NCI-H128 (cell line): ENCODE measurements around the gene PLB1.

Experiments
- DNase-seq: peaks from one replicate; lab custom pipeline; 2025; ENCODE audit not compliant: unreplicated experiment; lab: John Stamatoyannopoulos, UW

PLB1 gene

GRCh38 chr2:28607730-28608499 is 112.1 kb downstream of the PLB1 start:
- no peak for DNase-seq

- no peak for DNase-seq
These were observed 112.9 kb downstream of the PLB1 start for GRCh38 chr2:28608500-28609424.

GRCh38 chr2:28610583-28611201 is 114.8 kb downstream of the PLB1 start:
- no peak for DNase-seq

- no peak for DNase-seq
These were observed 116.4 kb downstream of the PLB1 start for GRCh38 chr2:28612131-28612812.

DNA sequence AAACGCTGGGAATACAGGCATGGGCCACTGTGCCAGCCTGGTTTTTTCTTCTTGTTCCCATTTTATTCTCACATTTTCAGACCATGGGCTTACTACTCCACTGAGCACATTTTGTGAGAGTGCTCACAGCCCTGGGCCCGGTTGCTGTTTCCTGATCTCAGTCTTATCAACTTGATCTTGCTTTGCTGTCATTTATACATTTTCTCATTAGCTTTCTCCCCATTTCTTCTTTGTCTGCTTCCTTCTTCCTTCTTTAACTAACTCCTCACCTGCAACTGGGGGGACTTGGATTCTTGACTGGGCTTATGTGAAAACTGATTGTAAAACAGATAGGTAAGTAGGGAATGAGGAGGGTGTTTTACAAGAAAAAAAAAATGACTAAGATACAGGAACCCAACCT is 117.3 kb downstream of the PLB1 start:
- DNase-seq = no peak

- DNase-seq = no peak
These were observed 118.0 kb downstream of the PLB1 start for GRCh38 chr2:28613633-28614501.

DNA sequence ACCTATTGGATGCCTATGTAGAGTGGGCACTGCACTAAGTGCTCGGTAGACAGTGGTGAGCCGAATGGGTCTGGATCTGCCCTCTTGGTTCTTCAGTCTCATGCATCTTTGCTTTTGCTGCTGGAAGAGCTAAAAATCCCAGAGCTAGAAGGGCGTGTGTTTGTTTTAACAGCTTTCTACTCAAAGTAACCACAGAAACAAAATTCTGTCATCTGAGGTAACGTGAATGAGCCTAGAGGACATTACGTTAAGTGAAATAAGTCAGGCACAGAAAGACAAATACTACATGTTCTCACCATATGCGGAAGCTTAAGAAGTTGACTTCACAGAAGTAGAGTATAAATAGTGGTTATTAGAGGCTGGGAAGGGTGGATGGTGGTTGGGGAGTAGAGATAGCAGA is 119.8 kb downstream of the PLB1 start:
- DNase-seq = no peak

DNA sequence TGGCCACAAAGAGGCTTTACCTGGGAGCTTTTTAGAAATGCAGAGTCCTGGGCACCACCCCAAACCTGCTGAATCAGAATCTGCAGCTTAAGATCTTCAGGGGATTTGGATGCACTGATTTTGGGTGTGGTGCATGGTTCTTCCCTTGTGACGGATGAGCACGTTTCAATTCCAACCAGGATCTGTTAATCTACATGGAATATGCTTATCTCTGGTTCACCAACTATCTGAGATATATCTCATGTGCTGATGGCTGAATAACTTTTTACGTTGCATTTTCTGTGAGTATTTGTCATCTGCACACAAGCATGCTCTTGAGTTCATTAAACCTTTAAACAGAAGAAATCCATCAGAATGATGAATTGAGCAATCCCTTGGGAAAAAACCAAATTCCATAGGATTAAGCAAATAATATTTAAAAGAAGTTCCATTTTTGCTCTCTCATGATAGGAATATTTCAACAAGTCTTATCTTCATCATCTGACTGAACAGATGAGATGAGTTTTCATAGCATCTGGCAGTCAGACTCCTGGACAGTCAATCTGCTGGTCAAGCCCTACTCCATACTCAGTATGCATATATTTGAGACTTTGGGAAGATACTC is 120.6 kb downstream of the PLB1 start:
- DNase-seq = no peak

- DNase-seq = no peak
These were observed 121.8 kb downstream of the PLB1 start for GRCh38 chr2:28617502-28618184.

- DNase-seq = no peak
These were observed 122.6 kb downstream of the PLB1 start for GRCh38 chr2:28618221-28619141.

DNA sequence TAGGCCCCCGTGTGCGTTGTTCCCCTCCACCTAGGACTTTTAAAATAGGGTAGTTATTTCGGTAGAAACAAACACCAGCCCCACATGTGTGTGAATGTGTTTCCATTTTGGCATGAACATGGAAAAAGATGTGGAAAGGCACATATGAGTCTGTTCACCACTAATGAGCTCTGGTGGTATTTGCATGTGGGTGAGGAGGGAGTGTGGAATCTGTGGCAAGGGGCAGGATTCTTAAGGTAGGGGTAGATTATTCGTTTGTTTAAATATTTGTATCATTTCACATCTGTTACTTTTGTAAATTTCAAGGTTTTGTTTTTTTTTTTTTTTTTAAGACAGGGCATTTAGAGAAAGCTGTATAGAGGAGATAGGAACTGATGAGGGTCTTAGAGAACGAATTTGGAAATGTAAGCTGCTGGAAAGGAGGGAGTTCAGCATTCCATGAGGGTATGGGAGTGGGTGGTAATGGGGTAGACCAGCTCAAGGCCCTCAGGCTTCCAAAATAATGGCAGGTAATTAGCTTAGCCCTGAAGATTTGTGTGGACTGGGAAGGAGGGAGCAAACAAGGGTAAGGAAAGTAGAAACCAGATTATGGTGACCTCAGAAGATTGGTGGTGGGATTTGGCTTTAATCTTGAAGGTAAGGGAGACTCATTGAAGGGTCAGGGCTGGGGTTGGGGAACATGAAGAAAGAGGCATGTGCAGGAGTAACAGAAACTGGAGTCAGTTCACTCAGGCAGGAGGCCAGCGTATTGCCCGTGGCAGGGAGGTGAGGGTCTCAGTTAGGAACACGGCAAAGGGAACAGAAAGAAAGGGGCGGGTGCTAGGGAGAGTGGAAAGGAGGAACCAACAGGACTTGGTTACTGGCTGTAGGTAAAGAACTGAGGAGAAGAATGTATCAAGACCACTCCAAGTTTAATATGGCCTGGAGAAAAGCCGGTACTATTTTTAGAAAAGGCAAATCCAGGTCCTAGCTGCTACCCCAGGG is 123.6 kb downstream of the PLB1 start:
- DNase-seq = no peak

- DNase-seq = no peak
These were observed 124.5 kb downstream of the PLB1 start for GRCh38 chr2:28620291-28620793.

DNA sequence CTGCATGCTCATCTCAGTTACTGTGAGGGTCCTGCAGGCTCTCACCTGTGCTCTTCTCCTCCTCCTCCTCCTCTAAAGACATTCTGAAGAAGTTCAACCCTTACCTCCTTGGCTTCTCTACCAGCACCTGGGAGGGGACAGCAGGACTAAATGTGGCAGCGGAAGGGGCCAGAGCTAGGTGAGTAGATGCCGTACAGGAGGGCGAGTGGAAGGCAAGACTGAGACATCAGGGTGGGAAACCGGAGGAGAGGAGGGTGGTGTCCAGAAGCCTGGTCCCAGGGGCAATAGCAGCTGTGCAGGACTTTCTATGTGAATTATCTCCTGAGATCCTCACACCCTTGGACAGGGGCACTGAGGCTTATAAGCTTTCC is 124.9 kb downstream of the PLB1 start:
- no peak for DNase-seq

GRCh38 chr2:28621172-28622100 is 125.6 kb downstream of the PLB1 start:
- peak; percentile 10 for DNase-seq

DNA sequence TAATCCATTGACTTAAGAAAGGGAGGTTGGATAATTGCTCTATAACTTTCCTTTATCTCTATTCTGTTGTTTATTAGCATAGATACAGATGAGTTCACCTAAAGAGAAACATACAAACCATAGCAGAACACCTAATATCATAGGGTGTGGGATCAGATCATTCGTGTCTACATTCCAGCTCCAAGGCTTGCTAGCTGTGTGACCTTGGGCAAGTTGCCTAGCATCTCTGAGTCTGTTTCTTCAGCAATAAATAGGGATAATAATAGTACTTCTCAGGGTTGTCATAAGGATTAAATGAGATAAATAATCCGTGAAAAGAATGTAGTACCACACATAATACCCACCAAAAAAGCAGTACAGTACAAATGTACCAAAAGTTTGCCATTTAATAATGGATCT is 126.2 kb downstream of the PLB1 start:
- no peak for DNase-seq
